H1 (cell line): ENCODE data around the gene H6PD.

Experiments used
- EP300 ChIP-seq, 2 experiments: IDR thresholded peaks; 1 replicate in 1 of 2; 2 replicates in 1 of 2; pipeline ENCODE4 v1.6.1; 2011 to 2012; ENCODE audit warnings: low read depth in 2 of 2, low read length in 2 of 2, mild to moderate bottlenecking in 2 of 2, borderline replicate concordance in 1 of 2, inconsistent platforms in 1 of 2, moderate library complexity in 1 of 2
- FOSL1 ChIP-seq: IDR thresholded peaks from 2 replicates; pipeline ENCODE4 v1.6.1; 2011; ENCODE audit warnings: mild to moderate bottlenecking, low read depth, low read length, moderate library complexity; ENCODE audit not compliant: insufficient read depth
- HDAC2 ChIP-seq, 2 experiments: fragments of 300-600 bp in 1 of 2; sonication (generic) in 1 of 2; IDR thresholded peaks; 2 replicates each; pipeline ENCODE4 v1.6.1; 2011 to 2012; ENCODE audit warnings: low read depth in 2 of 2, low read length in 2 of 2, mild to moderate bottlenecking in 2 of 2, moderate library complexity in 2 of 2, borderline replicate concordance in 1 of 2, inconsistent platforms in 1 of 2
- PHF8 ChIP-seq: fragments of 200-600 bp; sonication (generic); conservative IDR thresholded peaks from 2 replicates; pipeline ENCODE4 v1.7.1; 2012; ENCODE audit warnings: low read depth, mild to moderate bottlenecking, inconsistent platforms, low read length, moderate library complexity
- POLR2A ChIP-seq, 2 experiments: IDR thresholded peaks; 1 replicate in 1 of 2; 2 replicates in 1 of 2; pipeline ENCODE4 v1.6.1; 2011; ENCODE audit warnings: low read depth in 2 of 2, low read length in 2 of 2, mild to moderate bottlenecking in 2 of 2; ENCODE audit errors: control extremely low read depth in 1 of 2
- POLR2AphosphoS5 ChIP-seq: IDR thresholded peaks from 2 replicates; pipeline ENCODE4 v1.6.1; 2011; ENCODE audit warnings: low read depth, low read length
- SIN3A ChIP-seq, 2 experiments: IDR thresholded peaks in 1 of 2; conservative IDR thresholded peaks in 1 of 2; 2 replicates each; pipeline ENCODE4 v1.6.1; 2011 to 2012; ENCODE audit warnings: low read length in 2 of 2, improper control_type of control experiment in 1 of 2, low read depth in 1 of 2, mild to moderate bottlenecking in 1 of 2
- SIX5 ChIP-seq: IDR thresholded peaks from 2 replicates; pipeline ENCODE4 v1.6.1; 2011; ENCODE audit warnings: mild to moderate bottlenecking, low read depth, low read length
- TAF1 ChIP-seq: IDR thresholded peaks from 2 replicates; pipeline ENCODE4 v1.6.1; 2011; ENCODE audit warnings: mild to moderate bottlenecking, low read depth, low read length
- TBP ChIP-seq: IDR thresholded peaks from 2 replicates; pipeline ENCODE4 v1.6.1; 2011; ENCODE audit warnings: low read depth, low read length, improper control_type of control experiment
- TF ChIP-seq, protein P1 (sequence below), 3 experiments: IDR thresholded peaks; 1 replicate in 2 of 3; 2 replicates in 1 of 3; pipeline versions ENCODE4 v1.5.1 to v1.6.1; 2011; ENCODE audit warnings: low read length in 3 of 3, mild to moderate bottlenecking in 3 of 3, inconsistent platforms in 2 of 3, low read depth in 1 of 3, moderate library complexity in 1 of 3; ENCODE audit not compliant: insufficient read depth in 1 of 3; ENCODE audit errors: control extremely low read depth in 1 of 3
- TF ChIP-seq, protein P2 (sequence below): IDR thresholded peaks from 2 replicates; pipeline ENCODE4 v1.6.1; 2012; ENCODE audit warnings: inconsistent platforms

- TF ChIP-seq FOSL1 (no peak), SIX5 (no peak), TBP (no peak), POLR2A (IDR thresholded peaks at IDR 0.05; ENCODE audit: control extremely low read depth in 1 of 2, low read depth in 2 of 2, low read length in 2 of 2) (no peak), HDAC2 (IDR thresholded peaks at IDR 0.05; ENCODE audit: borderline replicate concordance in 1 of 2, low read depth in 2 of 2, low read length in 2 of 2) (no peak), POLR2AphosphoS5 (no peak), SIN3A (conservative IDR thresholded peaks at IDR 0.05 in 1 of 2, IDR thresholded peaks at IDR 0.05 in 1 of 2; ENCODE audit: low read depth in 1 of 2, low read length in 2 of 2) (no peak), PHF8 (no peak), EP300 (IDR thresholded peaks at IDR 0.05; ENCODE audit: borderline replicate concordance in 1 of 2, low read depth in 2 of 2, low read length in 2 of 2) (no peak), TAF1 (no peak)
- TF ChIP-seq, protein P1, sequence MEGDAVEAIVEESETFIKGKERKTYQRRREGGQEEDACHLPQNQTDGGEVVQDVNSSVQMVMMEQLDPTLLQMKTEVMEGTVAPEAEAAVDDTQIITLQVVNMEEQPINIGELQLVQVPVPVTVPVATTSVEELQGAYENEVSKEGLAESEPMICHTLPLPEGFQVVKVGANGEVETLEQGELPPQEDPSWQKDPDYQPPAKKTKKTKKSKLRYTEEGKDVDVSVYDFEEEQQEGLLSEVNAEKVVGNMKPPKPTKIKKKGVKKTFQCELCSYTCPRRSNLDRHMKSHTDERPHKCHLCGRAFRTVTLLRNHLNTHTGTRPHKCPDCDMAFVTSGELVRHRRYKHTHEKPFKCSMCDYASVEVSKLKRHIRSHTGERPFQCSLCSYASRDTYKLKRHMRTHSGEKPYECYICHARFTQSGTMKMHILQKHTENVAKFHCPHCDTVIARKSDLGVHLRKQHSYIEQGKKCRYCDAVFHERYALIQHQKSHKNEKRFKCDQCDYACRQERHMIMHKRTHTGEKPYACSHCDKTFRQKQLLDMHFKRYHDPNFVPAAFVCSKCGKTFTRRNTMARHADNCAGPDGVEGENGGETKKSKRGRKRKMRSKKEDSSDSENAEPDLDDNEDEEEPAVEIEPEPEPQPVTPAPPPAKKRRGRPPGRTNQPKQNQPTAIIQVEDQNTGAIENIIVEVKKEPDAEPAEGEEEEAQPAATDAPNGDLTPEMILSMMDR (IDR thresholded peaks at IDR 0.05; ENCODE audit: control extremely low read depth in 1 of 3, insufficient read depth in 1 of 3, low read depth in 1 of 3, low read length in 3 of 3), result no peak
- TF ChIP-seq, protein P2, sequence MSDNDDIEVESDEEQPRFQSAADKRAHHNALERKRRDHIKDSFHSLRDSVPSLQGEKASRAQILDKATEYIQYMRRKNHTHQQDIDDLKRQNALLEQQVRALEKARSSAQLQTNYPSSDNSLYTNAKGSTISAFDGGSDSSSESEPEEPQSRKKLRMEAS, result no peak
These were observed 81.5 kb downstream of the H6PD start for GRCh38 chr1:9316080-9316444.
